GM12874 (cell line): ENCODE results near the gene EPS8L1.

Experiments used
- TF ChIP-seq, protein P1 (sequence below): IDR thresholded peaks from 2 replicates; pipeline ENCODE4 v1.5.1; 2011; ENCODE audit warnings: low read depth, mild to moderate bottlenecking, control low read depth, low read length, moderate library complexity; ENCODE audit not compliant: insufficient read depth

Gene EPS8L1

GRCh38 chr19:55099557-55100506 lies 24.2 kb downstream of the EPS8L1 start:
- TF ChIP-seq, protein P1, sequence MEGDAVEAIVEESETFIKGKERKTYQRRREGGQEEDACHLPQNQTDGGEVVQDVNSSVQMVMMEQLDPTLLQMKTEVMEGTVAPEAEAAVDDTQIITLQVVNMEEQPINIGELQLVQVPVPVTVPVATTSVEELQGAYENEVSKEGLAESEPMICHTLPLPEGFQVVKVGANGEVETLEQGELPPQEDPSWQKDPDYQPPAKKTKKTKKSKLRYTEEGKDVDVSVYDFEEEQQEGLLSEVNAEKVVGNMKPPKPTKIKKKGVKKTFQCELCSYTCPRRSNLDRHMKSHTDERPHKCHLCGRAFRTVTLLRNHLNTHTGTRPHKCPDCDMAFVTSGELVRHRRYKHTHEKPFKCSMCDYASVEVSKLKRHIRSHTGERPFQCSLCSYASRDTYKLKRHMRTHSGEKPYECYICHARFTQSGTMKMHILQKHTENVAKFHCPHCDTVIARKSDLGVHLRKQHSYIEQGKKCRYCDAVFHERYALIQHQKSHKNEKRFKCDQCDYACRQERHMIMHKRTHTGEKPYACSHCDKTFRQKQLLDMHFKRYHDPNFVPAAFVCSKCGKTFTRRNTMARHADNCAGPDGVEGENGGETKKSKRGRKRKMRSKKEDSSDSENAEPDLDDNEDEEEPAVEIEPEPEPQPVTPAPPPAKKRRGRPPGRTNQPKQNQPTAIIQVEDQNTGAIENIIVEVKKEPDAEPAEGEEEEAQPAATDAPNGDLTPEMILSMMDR, result no peak

GRCh38 chr19:55101261-55101660 lies 25.6 kb downstream of the EPS8L1 start:
- TF ChIP-seq, protein P1, result no peak

DNA sequence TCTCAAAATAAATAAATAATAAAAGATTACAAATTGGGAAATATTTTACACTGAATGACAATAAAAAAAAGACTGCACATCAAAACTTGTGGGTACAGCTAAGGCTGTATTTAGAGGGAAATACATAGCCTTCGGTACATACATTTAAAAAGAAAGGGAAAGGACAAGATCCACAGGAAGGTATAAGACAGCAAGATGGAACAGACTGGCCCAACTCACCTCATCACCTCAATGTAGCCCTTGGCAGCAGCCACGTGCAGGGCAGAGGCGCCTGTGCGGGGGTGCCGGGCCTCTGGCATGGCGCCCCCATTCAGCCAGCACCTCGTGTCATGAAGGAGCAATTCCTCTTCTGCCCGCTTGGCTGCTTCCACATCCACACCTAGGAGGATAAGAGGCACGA lies 27.5 kb downstream of the EPS8L1 start:
- TF ChIP-seq, protein P1, result no peak

- TF ChIP-seq, protein P1, result no peak
Measured at GRCh38 chr19:55105237-55105636, 29.6 kb downstream of the EPS8L1 start.

- TF ChIP-seq, protein P1, result no peak
Measured at GRCh38 chr19:55106591-55106990, 30.9 kb downstream of the EPS8L1 start.

DNA sequence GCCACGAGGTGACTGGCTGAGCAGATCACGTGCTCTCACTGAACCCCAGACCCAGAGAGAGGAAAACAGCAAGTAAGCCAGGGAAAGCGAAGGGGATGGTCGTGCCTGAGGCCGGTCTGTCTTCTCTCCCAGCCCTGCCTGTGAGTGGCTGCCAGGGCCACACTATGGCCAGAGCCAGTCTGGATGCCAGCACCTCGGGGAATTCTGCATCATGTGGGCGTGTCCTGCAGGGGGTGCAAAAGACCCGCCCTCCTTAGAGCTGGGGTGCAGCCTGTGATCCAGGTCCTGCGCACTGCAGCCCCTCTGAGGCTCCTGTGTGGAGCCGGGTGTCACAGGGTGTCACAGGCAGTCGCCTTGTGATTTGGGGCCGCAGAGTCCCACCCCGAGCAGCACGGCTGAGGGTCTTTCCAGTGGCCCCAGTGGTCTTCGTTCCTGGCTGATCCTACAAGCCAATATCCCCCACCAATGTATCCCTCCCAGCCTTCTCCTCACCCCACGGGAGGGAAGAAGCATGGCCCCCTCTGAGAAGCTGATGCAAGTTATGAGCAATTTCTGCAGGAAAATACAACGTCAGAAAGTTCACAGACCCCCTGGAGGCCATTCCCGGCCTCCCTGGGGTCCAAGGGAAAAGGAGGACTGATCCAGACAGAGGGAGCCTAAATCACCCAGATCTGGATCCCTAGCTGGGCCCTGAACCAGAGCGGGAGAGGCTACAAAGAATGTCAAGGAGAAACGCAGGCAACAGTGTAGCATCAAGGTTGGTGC lies 34.0 kb downstream of the EPS8L1 start:
- TF ChIP-seq, protein P1, result no peak

GRCh38 chr19:55111238-55111831 lies 35.7 kb downstream of the EPS8L1 start:
- TF ChIP-seq, protein P1, result no peak
